KOPT-K1 (cell line): ENCODE data around the gene PARD3.
"Not testable (repeated sequence)": the region's sequence is repeated elsewhere in the genome, so short reads cannot be mapped to it uniquely, and the experiment has no call there.

Experiments
- H3K27ac ChIP-seq: fragments of 200-600 bp; sonication (generic); 2 replicates; pipeline ENCODE4 v1.5.1; 2016; ENCODE audit warnings: antibody characterized with exemption, mild to moderate bottlenecking, low read depth, low read length; ENCODE audit not compliant: poor library complexity, severe bottlenecking
- H3K36me3 ChIP-seq: fragments of 200-600 bp; sonication (generic); 2 replicates; pipeline ENCODE4 v1.5.1; 2017; ENCODE audit warnings: antibody characterized with exemption, mild to moderate bottlenecking, low read length, moderate library complexity; ENCODE audit not compliant: insufficient read depth
- H3K9me3 ChIP-seq: fragments of 200-600 bp; sonication (generic); 2 replicates; pipeline ENCODE4 v1.5.1; 2017; ENCODE audit warnings: antibody characterized with exemption, low read length, mild to moderate bottlenecking; ENCODE audit not compliant: insufficient read depth, poor library complexity, severe bottlenecking

PARD3 gene

GRCh38 chr10:34413756-34414587 is 401.1 kb downstream of the PARD3 start:
- Histone ChIP-seq H3K9me3 (no peaks in the 10 kb centered on the region), H3K36me3 (no peaks in the 10 kb centered on the region), H3K27ac (no peak overlapping the region)

GRCh38 chr10:34413214-34413613 is 401.9 kb downstream of the PARD3 start:
- Histone ChIP-seq H3K27ac (no peak overlapping the region), H3K9me3 (no peaks in the 10 kb centered on the region), H3K36me3 (no peaks in the 10 kb centered on the region)

- no peak overlapping the region for H3K27ac ChIP-seq
- H3K9me3 ChIP-seq, result no peaks in the 10 kb centered on the region
- H3K36me3 ChIP-seq, result no peaks in the 10 kb centered on the region
Measured at GRCh38 chr10:34408956-34409355, 406.1 kb downstream of the PARD3 start.

GRCh38 chr10:34408381-34408780 is 406.7 kb downstream of the PARD3 start:
- H3K36me3 ChIP-seq, result no peaks in the 10 kb centered on the region
- H3K9me3 ChIP-seq, result no peaks in the 10 kb centered on the region
- H3K27ac ChIP-seq, result no peak overlapping the region

- Histone ChIP-seq H3K36me3 (no peaks in the 10 kb centered on the region), H3K27ac (no peak overlapping the region), H3K9me3 (no peaks in the 10 kb centered on the region)
Measured at GRCh38 chr10:34407324-34407805, 407.7 kb downstream of the PARD3 start.

GRCh38 chr10:34406463-34407323 is 408.4 kb downstream of the PARD3 start:
- Histone ChIP-seq H3K9me3 (no peaks in the 10 kb centered on the region), H3K27ac (no peak overlapping the region), H3K36me3 (no peaks in the 10 kb centered on the region)

GRCh38 chr10:34405611-34406462 is 409.3 kb downstream of the PARD3 start:
- H3K36me3 ChIP-seq, result no peaks in the 10 kb centered on the region
- no peak overlapping the region for H3K27ac ChIP-seq
- no peaks in the 10 kb centered on the region for H3K9me3 ChIP-seq

GRCh38 chr10:34403512-34403911 is 411.6 kb downstream of the PARD3 start:
- H3K9me3 ChIP-seq, result no peaks in the 10 kb centered on the region
- no peak overlapping the region for H3K27ac ChIP-seq
- 0 out of 2 replicates have a peak, but pooled peaks cover 4% of the 10 kb centered on the region for H3K36me3 ChIP-seq

GRCh38 chr10:34400075-34400474 is 415.0 kb downstream of the PARD3 start:
- H3K27ac ChIP-seq, result no peak overlapping the region
- no peaks in the 10 kb centered on the region for H3K9me3 ChIP-seq
- 0 out of 2 replicates have a peak, but pooled peaks cover 4% of the 10 kb centered on the region for H3K36me3 ChIP-seq

GRCh38 chr10:34399013-34399412 is 416.1 kb downstream of the PARD3 start:
- Histone ChIP-seq H3K36me3 (0 out of 2 replicates have a peak, but pooled peaks cover 4% of the 10 kb centered on the region), H3K9me3 (no peaks in the 10 kb centered on the region), H3K27ac (no peak overlapping the region)

GRCh38 chr10:34397324-34397723 is 417.8 kb downstream of the PARD3 start:
- Histone ChIP-seq H3K9me3 (no peaks in the 10 kb centered on the region), H3K27ac (no peak overlapping the region), H3K36me3 (0 out of 2 replicates have a peak, but pooled peaks cover 4% of the 10 kb centered on the region)

GRCh38 chr10:34396663-34397062 is 418.4 kb downstream of the PARD3 start:
- 0 out of 2 replicates have a peak, but pooled peaks cover 4% of the 10 kb centered on the region for H3K36me3 ChIP-seq
- no peak overlapping the region for H3K27ac ChIP-seq
- no peaks in the 10 kb centered on the region for H3K9me3 ChIP-seq

- Histone ChIP-seq H3K36me3 (no peaks in the 10 kb centered on the region), H3K27ac (no peak overlapping the region), H3K9me3 (no peaks in the 10 kb centered on the region)
Measured at GRCh38 chr10:34392641-34393170, 422.4 kb downstream of the PARD3 start.

- H3K9me3 ChIP-seq, H3K27ac ChIP-seq, H3K36me3 ChIP-seq: not testable (repeated sequence)
Measured at GRCh38 chr10:34391168-34391567, 423.9 kb downstream of the PARD3 start.
